HepG2 (cell line): ENCODE measurements around the gene ANG. TPM values are rescaled to one million over a fixed set of nuclear protein-coding genes. Genes with fewer than 3 reads are reported as not detected.
A peak's percentile ranks its signal among the peaks of the same experiment; 100 is the strongest.

Experiments used
- ATAC-seq: fragments of 200-7000 bp; cut with Tn5 transposase; 3 replicates; pipeline ENCODE4 v1.9.1; 2020; ENCODE audit warnings: mild to moderate bottlenecking, moderate library complexity
- BruUV-seq: library from RNA; stranded (reverse); fragments of 400-500 nt; replicated peaks from 2 replicates; lab custom pipeline; 2021; lab: Mats Ljungman, UMichigan
- CTCF ChIA-PET: fragments of 300-600 bp; formaldehyde crosslinking; extraction: SDS; loops from one replicate; lab custom pipeline; 2021; ENCODE audit warnings: low total read pairs, inconsistent platforms, low intra/inter-chr PET ratio; lab: Yijun Ruan, JAX
- POLR2A ChIA-PET: fragments of 350-600 bp; sonication (Branson Sonifier 250); formaldehyde crosslinking; loops from one replicate; lab custom pipeline; 2020; ENCODE audit warnings: antibody characterized with exemption, inconsistent platforms; lab: Yijun Ruan, JAX
- DNase-seq: peaks from one replicate; pipeline ENCODE4 v3.0.0-alpha.2; 2015; ENCODE audit warnings: low spot score
- FAIRE-seq: peaks from 3 replicates; lab custom pipeline; 2011; peaks lifted over from hg19 to GRCh38; lab: Jason Lieb, UNC
- H2AFZ ChIP-seq: one replicate; pipeline ENCODE4 v1.6.1; 2011; ENCODE audit warnings: low read length, inconsistent platforms
- H3K27ac ChIP-seq: fragments of 300-600 bp; 3 replicates; pipeline ENCODE4 v1.8.0; 2011; ENCODE audit warnings: mixed run types, mild to moderate bottlenecking, mixed read lengths, low read length, inconsistent platforms; ENCODE audit not compliant: insufficient read depth; ENCODE audit errors: extremely low read length
- H3K27me3 ChIP-seq, 2 experiments: fragments of 200-600 bp in 1 of 2; 2 replicates in 1 of 2; 3 replicates in 1 of 2; pipeline versions ENCODE4 v1.6.0 to v1.8.0; 2011; ENCODE audit warnings: low read length in 2 of 2, mild to moderate bottlenecking in 2 of 2, moderate library complexity in 2 of 2, inconsistent platforms in 1 of 2; ENCODE audit not compliant: insufficient read depth in 2 of 2, control insufficient read depth in 1 of 2
- H3K36me3 ChIP-seq, 2 experiments: fragments of 200-600 bp in 1 of 2; replicated peaks in 1 of 2; 2 replicates in 1 of 2; 3 replicates in 1 of 2; pipeline versions ENCODE4 v1.5.1 to v1.8.0; 2011; ENCODE audit warnings: low read length in 2 of 2, inconsistent platforms in 1 of 2; ENCODE audit not compliant: insufficient read depth in 2 of 2, control insufficient read depth in 1 of 2
- H3K4me1 ChIP-seq: 2 replicates; pipeline ENCODE4 v1.5.1; 2012; ENCODE audit warnings: low read length, inconsistent platforms; ENCODE audit not compliant: insufficient read depth
- H3K4me2 ChIP-seq: 2 replicates; pipeline ENCODE4 v1.6.0; 2011; ENCODE audit warnings: low read depth, low read length, inconsistent platforms
- H3K4me3 ChIP-seq, 3 experiments: fragments of 200-600 bp in 1 of 3; sonication (generic), shearing (Covaris generic) in 1 of 3; replicated peaks in 1 of 3; 2 replicates each; pipeline ENCODE4 v1.5.1; 2011 to 2016; ENCODE audit warnings: low read length in 3 of 3, inconsistent platforms in 2 of 3, low read depth in 2 of 3, mild to moderate bottlenecking in 2 of 3, control low read depth in 1 of 3, mixed read lengths in 1 of 3; ENCODE audit not compliant: insufficient read depth in 1 of 3
- H3K79me2 ChIP-seq: one replicate; pipeline ENCODE4 v1.6.1; 2011; ENCODE audit warnings: low read length, inconsistent platforms; ENCODE audit not compliant: insufficient read depth
- H3K9ac ChIP-seq: 2 replicates; pipeline ENCODE4 v1.6.0; 2011; ENCODE audit warnings: mild to moderate bottlenecking, low read depth, low read length, inconsistent platforms; ENCODE audit not compliant: insufficient read depth
- H3K9me3 ChIP-seq: 2 replicates; pipeline ENCODE4 v1.5.1; 2012; ENCODE audit warnings: mild to moderate bottlenecking, low read length
- H4K20me1 ChIP-seq: 2 replicates; pipeline ENCODE4 v1.6.0; 2011; ENCODE audit warnings: inconsistent platforms, mild to moderate bottlenecking, low read length, moderate library complexity; ENCODE audit not compliant: insufficient read depth
- ARID5B ChIP-seq: IDR thresholded peaks from 2 replicates; pipeline ENCODE4 v1.4.0; 2020; ENCODE audit warnings: mild to moderate bottlenecking, missing genetic modification reagents
- ATF5 ChIP-seq: sonication (generic); formaldehyde crosslinking; IDR thresholded peaks from 2 replicates; pipeline ENCODE4 v1.4.0; 2020; ENCODE audit warnings: mild to moderate bottlenecking, low read depth, missing genetic modification reagents
- NFIC ChIP-seq: IDR thresholded peaks from 2 replicates; pipeline ENCODE4 v1.6.1; 2012; ENCODE audit warnings: mild to moderate bottlenecking, low read length, inconsistent platforms
- STAT5B ChIP-seq: sonication (generic); formaldehyde crosslinking; IDR thresholded peaks from 2 replicates; pipeline ENCODE4 v1.4.0; 2020; ENCODE audit warnings: missing genetic modification reagents
- ZNF121 ChIP-seq: sonication (generic); formaldehyde crosslinking; IDR thresholded peaks from 2 replicates; pipeline ENCODE4 v1.5.0; 2020; ENCODE audit warnings: mild to moderate bottlenecking, missing genetic modification reagents
- ZNF563 ChIP-seq: sonication (generic); formaldehyde crosslinking; IDR thresholded peaks from 2 replicates; pipeline ENCODE4 v1.8.0; 2022; ENCODE audit warnings: mild to moderate bottlenecking, moderate library complexity, missing genetic modification reagents
- ZNF7 ChIP-seq: IDR thresholded peaks from 2 replicates; pipeline ENCODE4 v1.6.1; 2016; ENCODE audit warnings: missing biosample characterization, missing genetic modification reagents
- WGBS: methylation state at CpG from one replicate; pipeline ENCODE4 v1.1.6; 2017; ENCODE audit warnings: low lambda C conversion rate; 5-methylcytosine and 5-hydroxymethylcytosine counted together
- in situ Hi-C: cut with HindIII; loops from 2 replicates; pipeline ENCODE4 v1.10.0; 2017; ENCODE audit warnings: low pct_unique_long_range_greater_than_20kb; ENCODE audit not compliant: extremely low pct_ligation_motif_present
- intact Hi-C: fragments of 100-400 bp; cut with micrococcal nuclease; formaldehyde crosslinking; loops from one replicate; pipeline ENCODE4 v1.10.0; 2022; ENCODE audit not compliant: unreplicated experiment
- polyA plus RNA-seq, 8 experiments: library from polyadenylated mRNA; depleted of rRNA in 3 of 8; stranded (reverse) in 7 of 8; unstranded in 1 of 8; fragments of >200 nt; fragmentation: Illumina TruSeq in 4 of 8; extraction: Trizol in 4 of 8; gene quantifications; 2 replicates each; pipeline versions ENCODE4 v1.2.1 to v1.2.3, GENCODE V29; 2011 to 2016; ENCODE audit warnings: low read depth in 4 of 8, missing spikeins in 1 of 8, mixed read lengths in 1 of 8; ENCODE audit not compliant: insufficient read depth in 1 of 8
- total RNA-seq, 5 experiments: library from RNA; depleted of rRNA; stranded (reverse); fragments of >200 nt; fragmentation: Illumina TruSeq; extraction: Trizol; gene quantifications; 2 replicates each; pipeline ENCODE4 v1.2.3, GENCODE V29; 2016; ENCODE audit warnings: low read depth in 1 of 5
- TF ChIP-seq, protein P1 (sequence below): sonication (generic); formaldehyde crosslinking; IDR thresholded peaks from 2 replicates; pipeline ENCODE4 v1.4.0; 2020; ENCODE audit warnings: missing genetic modification reagents, borderline replicate concordance

The ANG gene
- total and polyA plus RNA-seq, 2 of the 13 experiments (the other 11 are each of a cell fraction or from before 2014, with no cell fraction given) = 83.6 to 401 TPM

- TF ChIP-seq, protein P1, sequence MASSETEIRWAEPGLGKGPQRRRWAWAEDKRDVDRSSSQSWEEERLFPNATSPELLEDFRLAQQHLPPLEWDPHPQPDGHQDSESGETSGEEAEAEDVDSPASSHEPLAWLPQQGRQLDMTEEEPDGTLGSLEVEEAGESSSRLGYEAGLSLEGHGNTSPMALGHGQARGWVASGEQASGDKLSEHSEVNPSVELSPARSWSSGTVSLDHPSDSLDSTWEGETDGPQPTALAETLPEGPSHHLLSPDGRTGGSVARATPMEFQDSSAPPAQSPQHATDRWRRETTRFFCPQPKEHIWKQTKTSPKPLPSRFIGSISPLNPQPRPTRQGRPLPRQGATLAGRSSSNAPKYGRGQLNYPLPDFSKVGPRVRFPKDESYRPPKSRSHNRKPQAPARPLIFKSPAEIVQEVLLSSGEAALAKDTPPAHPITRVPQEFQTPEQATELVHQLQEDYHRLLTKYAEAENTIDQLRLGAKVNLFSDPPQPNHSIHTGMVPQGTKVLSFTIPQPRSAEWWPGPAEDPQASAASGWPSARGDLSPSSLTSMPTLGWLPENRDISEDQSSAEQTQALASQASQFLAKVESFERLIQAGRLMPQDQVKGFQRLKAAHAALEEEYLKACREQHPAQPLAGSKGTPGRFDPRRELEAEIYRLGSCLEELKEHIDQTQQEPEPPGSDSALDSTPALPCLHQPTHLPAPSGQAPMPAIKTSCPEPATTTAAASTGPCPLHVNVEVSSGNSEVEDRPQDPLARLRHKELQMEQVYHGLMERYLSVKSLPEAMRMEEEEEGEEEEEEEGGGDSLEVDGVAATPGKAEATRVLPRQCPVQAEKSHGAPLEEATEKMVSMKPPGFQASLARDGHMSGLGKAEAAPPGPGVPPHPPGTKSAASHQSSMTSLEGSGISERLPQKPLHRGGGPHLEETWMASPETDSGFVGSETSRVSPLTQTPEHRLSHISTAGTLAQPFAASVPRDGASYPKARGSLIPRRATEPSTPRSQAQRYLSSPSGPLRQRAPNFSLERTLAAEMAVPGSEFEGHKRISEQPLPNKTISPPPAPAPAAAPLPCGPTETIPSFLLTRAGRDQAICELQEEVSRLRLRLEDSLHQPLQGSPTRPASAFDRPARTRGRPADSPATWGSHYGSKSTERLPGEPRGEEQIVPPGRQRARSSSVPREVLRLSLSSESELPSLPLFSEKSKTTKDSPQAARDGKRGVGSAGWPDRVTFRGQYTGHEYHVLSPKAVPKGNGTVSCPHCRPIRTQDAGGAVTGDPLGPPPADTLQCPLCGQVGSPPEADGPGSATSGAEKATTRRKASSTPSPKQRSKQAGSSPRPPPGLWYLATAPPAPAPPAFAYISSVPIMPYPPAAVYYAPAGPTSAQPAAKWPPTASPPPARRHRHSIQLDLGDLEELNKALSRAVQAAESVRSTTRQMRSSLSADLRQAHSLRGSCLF = no peak; the same call in 1 of the 2 replicates
- TF ChIP-seq STAT5B = 0 out of 2 replicates have a peak, but pooled peaks have one; percentile 18
- TF ChIP-seq ZNF7 (CRISPR knock-in tag) = no peak
Measured at GRCh38 chr14:20683125-20683890, 5.3 kb upstream of the ANG start (continued).

- Histone ChIP-seq H3K4me1 (peaks cover 31% of the 10 kb centered on the region), H3K36me3 (no peaks in the 10 kb centered on the region; a peak in 2 of 5 replicates), H4K20me1 (no peaks in the 10 kb centered on the region; the same call in 1 of the 2 replicates), H3K27ac (peak within 1 kb of the TSS; percentile 97), H3K4me2 (peak within 1 kb of the TSS; percentile 96), H3K79me2 (peaks cover 39% of the 10 kb centered on the region), H3K9ac (peak within 1 kb of the TSS; percentile 95), H3K27me3 (peaks cover 0 to 5% of the 10 kb centered on the region in 2 experiments; a peak in 1 of 5 replicates), H2AFZ (peak within 1 kb of the TSS; percentile 35), H3K4me3 (peak within 1 kb of the TSS; percentile 83 to 89 (median 89)), H3K9me3 (no peaks in the 10 kb centered on the region)
- ChIA-PET POLR2A (interaction anchor here (0.6 to 8.9 kb wide), 18 partner anchors 8 to 827 kb away, joined by 3 to 141 read pairs (median 8); partner anchors contain the start of genes APEX1, ARHGEF40, OSGEP and PARP2), CTCF (interaction anchor here (1.1 to 1.5 kb wide), 2 partner anchors 12 to 75 kb away, joined by 3 read pairs; no protein-coding TSS in a partner anchor)
- no TSS peak for BruUV-seq
- 1% methylated on average over 17 of the region's 42 CpGs for WGBS
- in situ Hi-C loops (loop anchor here (5.0 to 10.0 kb wide), 3 partner anchors 52 to 359 kb away; partner anchors contain the start of gene PIP4P1), intact Hi-C loops (loop anchor here (1.0 to 5.0 kb wide), 2 partner anchors 223 to 373 kb away; partner anchors contain the start of genes PIP4P1 and RNASE8)
- DNase-seq (peak; percentile 85), ATAC-seq (peak; percentile 29), FAIRE-seq (peak; percentile 21)
- 0 out of 2 replicates have a peak, but pooled peaks have one; percentile 18 for TF ChIP-seq ZNF121 (CRISPR knock-in tag)
- peak; percentile 77 for TF ChIP-seq ZNF563 (CRISPR knock-in tag)
- TF ChIP-seq ARID5B (CRISPR knock-in tag) = peak; percentile 62
- no peak for TF ChIP-seq ATF5 (CRISPR knock-in tag)
- TF ChIP-seq NFIC = no peak
Measured at GRCh38 chr14:20683891-20684661, 4.5 kb upstream of the ANG start, which contains the start of gene RNASE4. RNASE4 (plus strand) TSS chr14:20684560; CDS start chr14:20699372, 14,812 bp downstream.
